LNCaP clone FGC (cell line): ENCODE results near the gene ATRIP.

Source experiments
- DNase-seq: peaks from one replicate; pipeline ENCODE4 v3.0.0-alpha.2; 2011; ENCODE audit warnings: low read depth
- H3K4me3 ChIP-seq: 2 replicates; pipeline ENCODE4 v1.5.1; 2011; ENCODE audit warnings: mild to moderate bottlenecking, low read depth, low read length, control low read depth
- CTCF ChIP-seq: IDR thresholded peaks from 2 replicates; pipeline ENCODE4 v1.5.1; 2012; ENCODE audit warnings: mild to moderate bottlenecking; ENCODE audit not compliant: control insufficient read depth, insufficient read depth; ENCODE audit errors: extremely low read depth

The ATRIP gene

GRCh38 chr3:48406443-48407431 lies 39.8 kb upstream of the ATRIP start:
- DNase-seq, result no peak

GRCh38 chr3:48407542-48408099 lies 38.9 kb upstream of the ATRIP start:
- no peak overlapping the region for H3K4me3 ChIP-seq
- DNase-seq, result no peak
- TF ChIP-seq CTCF, result no peak

More at GRCh38 chr3:48406443-48407431, 39.8 kb upstream of the ATRIP start:
- no peak overlapping the region for H3K4me3 ChIP-seq
- TF ChIP-seq CTCF, result no peak

- DNase-seq, result no peak
- no peak overlapping the region for H3K4me3 ChIP-seq
- no peak for TF ChIP-seq CTCF
Observed at GRCh38 chr3:48408823-48409281, 37.7 kb upstream of the ATRIP start.

- TF ChIP-seq CTCF, result no peak
- no peak overlapping the region for H3K4me3 ChIP-seq
- DNase-seq, result no peak
Observed at GRCh38 chr3:48409291-48410201, 37.0 kb upstream of the ATRIP start.

GRCh38 chr3:48410205-48411040 lies 36.1 kb upstream of the ATRIP start:
- no peak for TF ChIP-seq CTCF
- no peak overlapping the region for H3K4me3 ChIP-seq
- DNase-seq, result no peak

GRCh38 chr3:48411041-48411588 lies 35.4 kb upstream of the ATRIP start:
- no peak for DNase-seq
- no peak overlapping the region for H3K4me3 ChIP-seq
- TF ChIP-seq CTCF, result no peak
